GM18907 (cell line): Measurements from ENCODE around the gene ERN1.
A peak's percentile ranks its signal among the peaks of the same experiment; 100 is the strongest.
"Not testable (repeated sequence)": the region's sequence is repeated elsewhere in the genome, so short reads cannot be mapped to it uniquely, and the experiment has no call there.

Experiments
- ATAC-seq: cut with Tn5 transposase; IDR thresholded peaks from one replicate; pipeline ENCODE4 v1.9.1; 2021; ENCODE audit warnings: mild to moderate bottlenecking, moderate library complexity; ENCODE audit not compliant: unreplicated experiment

Gene ERN1

DNA sequence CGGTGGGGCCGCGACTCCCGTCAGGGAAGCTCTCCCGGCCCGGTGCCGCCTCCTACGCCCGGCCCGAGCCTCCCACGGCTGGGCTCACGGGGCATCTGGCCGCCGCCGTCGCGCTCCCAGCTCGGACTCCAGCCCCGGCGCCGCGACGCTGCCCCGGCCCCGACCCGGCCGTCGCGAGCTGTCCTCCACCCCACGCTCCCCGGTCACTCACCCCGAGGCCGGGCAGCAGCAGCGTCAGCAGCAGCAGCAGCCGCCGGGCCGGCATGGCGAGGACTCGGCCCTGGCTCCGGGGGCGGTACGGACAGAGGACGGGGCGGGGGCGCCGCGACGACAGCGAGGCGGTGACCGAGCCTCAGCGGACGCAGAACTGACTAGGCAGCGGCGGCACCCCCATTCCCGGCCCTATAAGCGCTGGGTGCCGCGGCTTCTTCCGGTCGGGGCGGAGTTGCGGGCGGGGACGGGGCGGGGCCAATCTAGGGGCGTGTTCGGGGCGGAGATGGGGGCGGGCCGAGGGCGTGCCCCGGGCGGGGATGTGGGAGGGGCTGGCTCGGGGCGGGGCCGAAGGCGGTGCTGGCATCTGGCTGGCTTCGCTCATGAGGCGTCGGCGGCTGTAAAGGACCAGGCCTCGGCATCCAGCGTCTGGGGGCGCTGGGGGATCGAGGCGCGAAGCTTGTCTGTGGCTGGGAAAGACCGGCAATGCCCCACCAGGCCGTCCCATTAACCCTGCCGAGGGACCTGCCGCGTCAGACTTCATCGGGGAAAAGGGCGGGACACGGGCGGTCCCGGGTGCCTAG, at the start of gene ERN1:
TSS of gene ERN1 (minus strand) at position 380 of the 794 bp plus-strand sequence. CDS start at position 265, 115 bp downstream.
- ATAC-seq, result peak; percentile 79

DNA sequence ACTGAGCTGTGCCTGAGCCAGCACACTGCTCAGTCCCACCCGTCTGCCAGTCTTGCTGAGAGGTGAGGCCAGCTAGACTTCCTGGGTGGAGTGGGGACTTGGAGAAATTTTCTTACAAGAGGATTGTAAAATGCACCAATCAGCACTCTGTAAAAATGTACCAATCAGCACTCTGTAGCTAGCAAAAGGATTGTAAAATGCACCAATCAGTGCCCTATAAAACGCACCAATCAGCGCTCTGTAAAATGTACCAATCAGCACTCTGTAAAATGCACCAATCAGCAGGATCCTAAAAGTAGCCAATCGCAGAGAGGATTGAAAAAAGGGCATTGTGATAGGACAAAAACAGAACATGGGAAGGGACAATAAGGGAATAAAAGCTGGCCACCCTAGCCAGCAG, 49.1 kb upstream of the ERN1 start:
- not testable (repeated sequence) for ATAC-seq

DNA sequence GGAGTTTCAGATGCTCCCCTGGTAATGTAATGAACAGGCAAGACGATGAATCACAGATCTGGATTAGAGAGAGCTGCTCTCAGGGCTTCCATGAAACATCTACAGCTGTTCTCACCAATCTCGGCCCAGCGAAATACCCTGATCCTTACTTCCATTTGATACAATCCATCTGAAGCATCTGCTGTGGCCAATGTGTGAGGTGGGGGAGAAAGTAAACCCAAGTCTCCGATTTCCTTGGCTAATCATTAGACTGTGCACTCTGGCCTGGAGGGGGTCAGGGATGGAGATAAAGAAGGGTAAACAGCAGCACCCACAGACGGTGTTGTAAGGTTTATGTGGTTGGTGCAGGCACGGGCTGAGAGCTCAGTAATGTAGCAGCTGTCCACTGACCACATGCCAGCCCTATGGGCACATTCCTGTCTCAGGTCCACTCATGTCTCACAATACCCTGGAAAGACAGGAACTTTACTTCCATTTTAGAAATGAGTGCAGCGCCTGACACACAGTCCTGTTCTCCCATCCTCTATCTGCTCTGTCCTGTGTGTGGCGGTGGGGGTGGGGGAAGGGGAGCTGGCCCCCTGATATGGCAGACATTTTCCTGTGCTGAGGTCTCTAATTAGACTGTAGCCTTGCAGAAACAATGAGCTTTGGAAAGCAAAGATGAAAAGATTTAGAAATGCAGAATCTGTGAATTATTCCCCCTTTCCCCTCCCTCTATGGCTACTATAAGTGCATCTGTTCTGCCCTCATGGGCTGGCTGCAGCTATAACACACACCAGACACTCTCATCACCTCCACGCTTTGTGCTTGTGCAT, 48.3 kb upstream of the ERN1 start:
- ATAC-seq, result no peak

DNA sequence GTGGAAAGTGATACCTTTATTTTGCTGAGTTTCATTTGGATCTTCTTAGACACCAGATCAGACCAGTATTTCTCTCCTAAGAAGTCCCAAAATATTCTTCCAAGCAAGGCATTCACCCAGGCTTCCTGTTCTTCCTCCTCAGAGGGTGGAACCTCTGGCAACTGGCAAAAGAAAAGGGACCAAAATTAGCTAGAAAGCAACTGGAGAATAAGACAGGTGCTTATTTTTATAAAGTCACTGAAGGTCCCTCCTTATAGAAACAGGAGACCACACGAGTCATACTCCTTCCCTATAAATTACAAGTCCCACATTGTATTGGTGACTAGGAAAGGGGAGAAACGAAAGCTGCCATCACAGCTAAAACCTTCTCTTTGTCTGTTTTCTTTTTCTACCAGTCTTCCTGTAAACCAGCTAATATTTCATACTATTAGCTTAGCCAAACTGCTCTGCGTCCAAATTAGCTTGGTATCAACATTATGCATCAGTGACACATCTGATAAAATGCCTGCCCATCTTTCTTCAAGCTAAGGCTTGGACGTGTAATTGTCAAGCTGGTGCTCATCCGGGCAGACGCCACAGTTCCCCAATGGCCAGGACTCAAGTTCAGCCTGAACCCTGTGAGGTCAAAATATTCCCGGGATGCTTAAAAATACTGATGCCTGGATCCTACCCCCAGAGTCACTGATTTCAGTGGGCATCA, 47.5 kb upstream of the ERN1 start:
- ATAC-seq, result no peak

DNA sequence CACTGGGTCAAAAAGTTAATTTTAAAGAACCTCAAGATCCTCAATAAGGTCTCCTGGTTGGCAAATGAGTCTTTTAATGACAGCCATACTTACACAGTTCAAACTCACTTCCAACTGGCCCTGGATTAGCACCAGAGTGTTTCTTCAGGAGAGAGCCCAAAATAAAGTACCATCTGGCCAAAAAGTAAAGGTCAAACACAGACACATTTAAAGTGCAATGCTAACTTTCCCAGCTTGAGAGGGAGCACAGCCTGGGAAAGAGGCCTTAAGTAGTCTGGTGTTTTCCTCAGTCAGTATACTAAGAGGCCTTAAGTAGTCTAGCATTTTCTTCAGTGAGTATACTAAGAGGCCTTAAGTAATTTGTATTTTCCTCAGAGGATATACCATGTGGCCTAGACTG, 46.6 kb upstream of the ERN1 start:
- ATAC-seq, result no peak

DNA sequence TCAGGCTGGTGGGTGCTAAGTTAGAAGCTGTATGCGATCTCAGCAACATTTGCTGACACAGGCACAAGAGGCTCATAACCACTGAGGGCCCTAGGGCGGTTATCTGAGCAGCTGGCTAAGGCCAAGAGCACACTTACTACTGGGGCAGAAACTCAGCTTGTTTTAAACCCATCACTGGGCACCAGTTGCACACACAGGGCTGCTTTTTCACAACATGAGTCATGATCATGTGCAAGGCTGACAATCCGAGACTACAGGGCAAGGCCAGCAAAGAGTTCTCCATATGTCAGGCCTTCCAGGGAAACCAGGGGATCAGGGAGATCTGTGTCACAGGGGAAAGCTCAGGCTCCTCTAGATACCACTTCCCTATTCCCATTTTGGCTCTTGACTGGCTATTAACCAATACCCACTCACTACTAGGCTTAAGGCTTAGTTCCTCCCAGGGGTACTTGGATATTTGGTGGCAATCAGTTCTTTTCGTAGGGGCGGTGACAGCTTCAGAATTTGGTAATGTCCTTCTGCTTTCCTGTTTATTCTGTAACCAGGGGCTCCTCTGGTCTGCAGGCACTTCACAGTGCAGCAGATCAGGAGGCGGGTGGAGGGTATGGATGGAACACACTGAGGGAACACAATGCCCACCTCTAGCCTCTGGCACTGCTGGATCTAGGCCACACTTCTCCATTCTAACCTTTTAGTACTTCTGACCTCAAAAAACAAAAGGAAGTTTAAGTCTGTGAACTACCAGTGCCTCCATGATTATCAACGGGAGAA, 44.9 kb upstream of the ERN1 start:
- no peak for ATAC-seq

DNA sequence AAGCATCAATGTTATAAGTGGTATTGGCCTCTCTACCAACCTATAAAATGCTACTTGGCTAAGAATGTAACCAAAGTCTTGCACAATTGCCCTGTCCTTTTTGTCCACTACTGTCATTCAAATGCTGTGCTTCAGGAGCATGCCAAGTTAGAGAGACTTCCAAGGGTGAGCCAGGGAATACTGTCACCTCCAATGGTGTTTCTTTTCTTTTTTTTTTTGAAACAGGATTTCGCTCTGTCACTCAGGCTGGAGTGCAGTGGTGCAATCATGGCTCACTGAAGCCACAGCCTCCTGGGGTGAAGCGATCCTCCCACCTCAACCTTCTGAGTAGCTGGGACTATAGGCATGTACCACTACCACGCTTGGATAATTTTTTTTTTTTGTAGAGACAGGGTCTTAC, 43.7 kb upstream of the ERN1 start:
- no peak for ATAC-seq

DNA sequence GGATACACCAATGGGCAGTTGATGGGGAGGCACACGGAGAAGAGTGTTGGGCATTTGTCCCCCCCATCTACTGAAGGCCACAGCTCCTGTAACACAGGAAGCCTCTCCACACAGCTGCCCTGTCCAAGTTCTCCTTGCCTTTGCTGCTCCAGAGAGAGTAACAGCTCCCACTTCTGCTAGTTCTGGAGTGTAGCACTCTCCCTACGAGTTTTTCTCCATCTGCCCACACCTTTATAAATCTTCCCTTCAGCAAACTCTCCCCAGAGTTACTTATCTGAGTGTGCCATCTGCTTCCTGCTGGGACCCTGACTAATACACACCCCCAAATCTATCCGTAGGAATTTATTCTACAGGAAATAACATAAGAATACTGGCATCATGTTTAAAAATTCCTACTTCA, 42.6 kb upstream of the ERN1 start:
- no peak for ATAC-seq

DNA sequence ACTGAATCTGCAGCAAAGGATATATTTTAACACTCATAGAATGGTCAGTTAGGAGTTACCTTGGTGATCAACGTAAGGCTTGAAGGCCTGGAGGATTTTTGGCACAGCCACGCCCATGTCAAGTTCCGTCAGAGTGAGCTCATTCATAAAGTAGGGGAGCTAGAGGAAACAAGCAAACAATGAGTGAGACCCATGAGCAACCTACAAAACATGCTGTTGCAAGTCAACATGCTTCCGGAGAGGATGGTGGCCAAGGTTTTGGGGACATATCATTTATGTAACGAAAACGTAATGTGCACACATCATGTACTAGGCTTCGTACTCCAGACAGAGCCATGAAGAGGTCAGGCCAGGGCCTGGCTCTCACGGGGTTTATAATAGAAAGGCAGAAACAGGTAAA, 41.1 kb upstream of the ERN1 start:
- no peak for ATAC-seq

DNA sequence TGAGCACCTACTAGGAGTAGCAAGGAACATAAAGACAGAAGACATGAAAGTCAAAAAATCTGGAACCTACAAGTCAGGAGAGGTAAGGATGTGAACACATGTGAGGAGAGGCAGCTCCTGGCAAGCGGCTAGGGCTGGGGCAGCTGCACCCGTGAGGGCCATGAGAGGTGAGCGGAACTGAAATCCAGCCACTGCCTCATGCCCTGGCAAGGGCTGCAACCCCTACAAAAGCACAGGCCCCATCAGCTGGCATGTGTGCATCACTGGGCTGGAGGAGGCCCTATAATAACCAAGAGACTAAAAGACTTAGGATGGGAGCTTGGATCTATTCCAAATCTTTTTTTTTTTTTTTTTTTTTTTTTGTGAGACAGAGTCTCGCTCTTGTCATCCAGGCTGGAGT, 40.3 kb upstream of the ERN1 start:
- no peak for ATAC-seq

DNA sequence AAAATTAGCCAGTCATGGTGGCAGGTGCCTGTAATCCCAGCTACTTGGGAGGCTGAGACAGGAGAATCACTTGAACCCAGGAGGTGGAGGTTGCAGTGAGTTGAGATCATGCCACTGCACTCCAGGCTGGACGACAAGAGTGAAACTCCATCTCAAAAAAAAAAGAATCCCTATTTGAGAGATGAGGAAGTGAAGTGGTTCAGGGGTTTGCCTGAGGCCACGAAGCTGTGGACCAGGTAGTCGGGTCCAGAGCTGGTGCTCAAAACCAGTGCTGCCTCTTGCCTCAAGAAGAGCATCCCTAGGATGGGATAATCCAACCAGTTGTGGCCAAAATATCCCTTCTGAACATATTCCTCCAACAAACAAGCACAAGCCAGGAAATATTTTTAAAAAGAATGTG, 37.7 kb upstream of the ERN1 start:
- not testable (repeated sequence) for ATAC-seq

DNA sequence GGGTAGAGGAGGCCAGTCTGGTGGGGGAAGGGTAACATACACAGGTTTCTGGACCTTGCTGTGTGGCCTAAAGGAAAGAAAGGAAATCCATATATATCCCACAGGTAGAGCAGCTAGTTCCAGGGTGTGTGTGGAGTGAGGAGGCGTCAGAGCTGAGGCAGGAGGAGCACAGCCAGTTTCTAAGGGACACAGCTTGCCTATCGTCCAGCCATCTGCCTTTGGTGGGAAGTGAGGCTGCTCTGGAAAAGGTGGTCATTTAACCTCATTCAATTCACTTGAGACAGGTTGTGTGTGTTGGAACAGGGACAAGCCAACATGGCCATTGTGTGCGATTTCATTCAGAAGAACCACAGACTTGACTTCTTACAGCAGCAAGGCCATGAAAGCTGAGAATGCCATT, 36.9 kb upstream of the ERN1 start:
- ATAC-seq, result no peak

DNA sequence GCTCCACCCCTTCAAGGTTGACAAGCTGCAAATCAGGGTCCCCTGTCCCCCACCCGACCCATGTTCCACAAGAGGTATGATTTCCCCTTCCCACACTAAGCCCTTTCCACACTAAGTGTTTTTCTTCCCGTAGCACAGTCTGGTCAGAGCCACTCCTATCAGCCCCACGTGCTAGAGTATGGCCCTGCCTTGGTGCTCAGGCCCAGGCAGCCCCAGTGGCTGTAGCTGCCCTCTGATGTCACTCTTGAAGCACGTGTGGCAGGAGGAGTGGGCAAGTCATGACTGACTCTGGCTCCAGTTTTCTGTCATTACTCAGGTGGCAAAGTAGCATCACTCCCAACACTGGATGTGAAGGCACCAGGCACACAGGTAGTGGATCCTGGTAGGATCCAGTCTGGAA, 35.4 kb upstream of the ERN1 start:
- no peak for ATAC-seq

DNA sequence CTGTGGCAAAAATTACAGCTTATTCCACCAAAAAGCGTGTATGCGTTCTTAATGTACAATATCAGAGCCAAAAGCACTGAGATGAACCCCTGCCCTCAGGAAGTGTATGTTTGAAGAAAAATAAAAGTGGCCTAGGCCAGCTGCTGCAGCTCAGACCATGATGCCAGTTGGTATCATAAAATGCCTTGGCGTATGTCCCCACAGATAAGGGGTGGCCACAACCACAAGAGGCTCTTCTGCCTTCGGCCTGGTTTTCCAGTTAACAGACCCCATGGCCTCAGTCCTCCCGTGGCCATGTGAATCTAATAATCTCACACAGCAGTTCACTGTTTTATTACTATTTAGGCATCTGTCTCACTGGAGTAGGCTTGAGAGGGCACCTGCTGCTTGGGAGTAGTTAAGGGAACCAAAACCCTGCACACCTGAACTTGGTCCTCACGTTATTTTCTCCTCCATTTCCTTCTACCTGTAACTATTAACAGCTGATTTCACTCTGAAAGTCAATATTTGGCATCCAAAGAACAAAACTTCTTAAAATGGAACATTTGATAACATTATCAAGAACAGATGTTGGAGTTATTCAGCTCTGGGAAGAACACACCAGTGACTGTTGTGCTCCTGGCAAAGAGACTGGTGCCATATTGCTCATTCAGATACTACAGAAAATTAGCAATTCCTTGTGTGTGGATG, 34.8 kb upstream of the ERN1 start:
- ATAC-seq, result no peak

DNA sequence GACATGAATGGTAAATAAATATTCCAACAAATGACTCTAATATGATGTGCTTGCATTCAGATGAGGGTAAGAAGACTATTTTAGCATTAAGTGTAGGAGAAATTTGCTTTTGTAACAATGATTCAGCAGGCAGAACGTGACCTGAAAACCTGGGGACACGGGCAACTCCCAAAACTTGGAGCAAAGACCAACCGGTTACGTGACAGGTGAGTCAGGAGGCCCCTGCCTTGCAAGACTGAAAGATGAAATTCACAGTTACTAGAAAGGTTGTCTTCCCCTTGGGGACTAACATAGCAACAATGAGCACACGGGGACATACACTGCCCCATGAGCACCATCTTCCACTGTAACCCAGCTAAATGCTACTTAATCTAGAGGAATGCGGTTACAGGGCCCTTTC, 33.5 kb upstream of the ERN1 start:
- ATAC-seq, result no peak

DNA sequence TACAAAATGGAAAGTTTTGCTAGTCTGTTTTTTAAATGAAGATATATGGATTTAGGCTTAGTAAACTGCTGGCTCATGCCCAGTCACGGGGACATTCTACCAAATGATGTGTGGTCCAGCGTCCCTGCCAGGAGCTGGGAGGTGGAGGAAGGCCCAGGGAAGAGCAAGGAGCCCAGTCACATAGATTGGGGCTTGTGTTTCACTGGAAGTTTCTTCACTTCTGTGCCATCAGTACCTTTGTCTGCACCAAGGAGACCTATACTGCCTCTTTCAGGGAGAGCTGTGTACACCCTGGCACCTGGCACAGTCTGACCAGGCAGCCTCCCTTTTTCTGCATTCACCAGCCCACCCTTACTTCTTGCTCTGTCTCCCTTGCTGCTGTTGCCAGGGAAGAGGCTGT, 32.6 kb upstream of the ERN1 start:
- ATAC-seq, result no peak

DNA sequence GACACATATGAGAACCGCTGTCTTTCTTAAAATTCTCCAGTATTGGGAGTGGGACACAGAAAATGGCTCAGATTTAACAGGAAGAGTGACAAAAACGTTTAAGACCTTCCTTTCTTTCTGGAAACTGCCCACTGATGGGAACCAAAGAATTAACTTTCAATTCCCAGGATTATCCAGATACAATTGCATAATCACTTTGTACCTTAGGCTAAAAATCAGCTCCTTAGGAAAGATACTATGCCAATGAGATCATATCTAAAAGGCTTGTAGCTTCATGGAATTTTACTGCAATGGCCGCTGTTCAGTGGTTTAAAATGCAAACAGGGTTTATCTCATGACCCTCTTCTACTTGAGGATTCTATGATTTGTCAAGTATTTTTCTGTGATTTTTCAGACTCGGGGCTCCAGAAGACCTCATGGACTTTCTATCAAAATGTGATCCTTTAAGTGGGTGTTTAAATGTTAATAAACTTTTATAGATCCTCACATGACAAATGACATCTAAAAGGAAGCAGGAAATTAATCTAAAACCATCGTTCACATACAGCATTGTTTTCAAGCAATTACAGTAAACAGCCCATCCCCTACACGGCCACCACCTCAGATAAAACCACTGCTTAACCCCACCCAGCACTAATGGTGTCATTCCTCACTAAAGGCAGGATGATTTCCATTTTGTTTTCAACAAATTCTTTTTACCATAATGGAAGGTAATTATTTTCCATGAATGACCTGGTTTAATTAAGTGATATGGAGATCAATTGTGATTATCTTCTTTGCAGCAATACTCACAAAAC, 31.6 kb upstream of the ERN1 start:
- ATAC-seq, result no peak

DNA sequence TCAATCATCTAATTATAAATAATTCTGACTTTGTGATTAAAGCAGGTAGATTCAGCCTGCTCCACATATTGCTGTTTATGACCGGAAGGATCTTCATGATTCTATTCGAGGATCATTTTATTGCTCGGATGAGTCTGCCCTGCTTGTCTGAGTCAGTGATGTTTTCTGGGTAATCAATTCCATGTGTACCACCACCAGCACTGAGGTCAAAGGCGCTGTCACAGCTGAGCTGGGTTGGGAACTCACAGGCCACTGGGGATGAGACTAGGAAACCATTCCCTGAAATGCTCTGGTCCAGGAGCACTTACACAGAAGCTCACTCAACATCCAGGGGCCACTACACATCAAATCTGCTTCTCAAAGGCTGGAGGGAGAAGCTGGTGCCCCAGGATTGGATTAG, 30.4 kb upstream of the ERN1 start:
- no peak for ATAC-seq

DNA sequence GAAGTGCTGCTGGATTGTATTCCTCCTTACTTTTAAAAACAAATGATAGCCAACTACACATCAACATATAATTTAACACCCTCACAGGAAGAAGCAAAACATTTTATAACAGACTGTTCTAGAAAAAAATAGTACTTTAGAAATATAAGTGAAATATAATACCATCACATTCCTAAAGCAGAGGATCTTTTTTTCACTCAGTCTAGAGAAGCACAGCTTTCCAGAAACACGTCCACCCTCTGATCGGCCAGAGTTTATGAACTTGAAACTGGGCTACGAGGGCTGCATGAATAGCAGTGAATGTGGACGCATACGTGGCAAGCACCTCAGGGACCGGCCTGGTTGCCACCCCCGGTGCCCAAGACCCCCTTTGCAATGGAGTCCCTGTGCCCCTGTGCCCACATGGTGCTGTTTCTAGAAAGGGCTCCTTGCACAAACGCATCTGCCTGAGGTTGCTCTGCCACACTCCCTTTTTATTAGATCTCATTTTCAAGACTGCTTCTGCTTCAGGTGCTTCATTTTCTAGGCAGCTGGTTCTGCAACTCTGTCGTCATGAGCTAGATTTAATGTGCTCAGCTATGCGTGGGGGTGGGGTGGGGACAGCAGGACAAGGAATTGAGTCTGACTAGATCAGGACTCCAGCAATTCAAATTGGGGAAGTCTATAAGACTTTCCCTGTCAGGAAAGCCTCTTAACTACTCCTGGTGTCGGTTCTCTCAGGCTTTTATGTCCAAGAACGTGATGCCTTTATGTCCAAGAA, 29.1 kb upstream of the ERN1 start:
- no peak for ATAC-seq
